GM18873 (cell line): Measurements from ENCODE around the gene EPHB2.

ENCODE experiments used
- ATAC-seq: cut with Tn5 transposase; IDR thresholded peaks from one replicate; pipeline ENCODE4 v1.9.1; 2021; ENCODE audit warnings: mild to moderate bottlenecking, moderate library complexity, moderate number of reproducible peaks; ENCODE audit not compliant: unreplicated experiment, low FRiP score

Gene EPHB2

DNA sequence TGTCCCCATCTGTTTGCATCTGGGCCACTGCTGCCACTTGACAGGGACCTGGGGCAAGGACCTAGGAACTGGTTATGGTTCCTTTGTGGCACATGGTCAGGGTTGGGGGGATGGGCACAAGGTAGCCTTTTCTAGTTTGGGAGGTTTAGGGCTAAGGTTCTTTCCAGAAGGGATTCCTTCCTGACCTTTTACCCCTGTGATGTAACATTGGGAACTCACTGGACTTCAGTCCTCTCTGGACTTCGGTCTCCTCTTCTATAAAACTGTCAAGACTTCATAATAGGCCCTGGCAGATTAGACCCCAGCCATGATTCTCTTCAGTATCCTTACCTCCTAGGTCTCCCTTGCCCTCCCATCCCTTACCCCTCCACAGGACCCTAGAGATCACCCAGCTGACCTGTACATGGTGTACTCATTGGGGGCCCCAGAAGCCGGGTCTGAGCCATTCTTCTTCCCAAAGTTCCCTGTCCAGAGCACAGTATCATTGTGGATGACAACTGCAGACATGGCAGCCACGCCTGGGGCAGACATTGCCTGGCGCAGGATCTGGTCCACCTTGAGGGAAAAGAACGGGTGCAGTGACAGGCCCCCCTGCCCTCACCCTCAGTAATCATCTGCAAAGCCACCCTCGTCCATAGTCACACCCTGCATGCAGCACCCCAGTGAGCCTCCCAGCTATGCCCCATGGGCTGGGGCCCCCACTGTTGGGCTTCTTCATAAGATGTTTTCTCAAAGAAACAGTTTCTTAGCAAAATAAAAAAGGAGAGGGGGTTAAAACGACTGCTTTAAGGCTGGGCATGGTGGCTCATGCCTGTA lies 249.1 kb downstream of the EPHB2 start:
- no peak for ATAC-seq

DNA sequence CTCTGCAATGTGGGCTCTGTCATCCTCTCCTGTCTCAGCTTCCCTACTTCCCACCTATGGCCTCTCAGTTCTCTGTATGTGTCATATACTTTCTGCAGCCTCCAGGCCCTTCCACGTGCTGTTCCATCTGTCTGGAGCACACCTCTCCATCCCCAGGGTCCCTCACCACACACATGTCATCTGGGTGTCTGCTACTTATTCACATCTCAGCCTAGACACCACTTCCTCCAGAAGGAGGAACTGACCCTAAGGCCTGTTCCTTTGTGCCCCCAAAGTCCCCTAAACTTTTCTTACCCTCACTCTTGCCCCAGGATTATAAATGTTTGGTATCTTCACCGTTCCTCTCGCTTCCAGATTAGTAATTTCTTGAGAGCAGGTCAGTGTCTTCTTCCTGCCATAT lies 251.9 kb downstream of the EPHB2 start:
- ATAC-seq: no peak

DNA sequence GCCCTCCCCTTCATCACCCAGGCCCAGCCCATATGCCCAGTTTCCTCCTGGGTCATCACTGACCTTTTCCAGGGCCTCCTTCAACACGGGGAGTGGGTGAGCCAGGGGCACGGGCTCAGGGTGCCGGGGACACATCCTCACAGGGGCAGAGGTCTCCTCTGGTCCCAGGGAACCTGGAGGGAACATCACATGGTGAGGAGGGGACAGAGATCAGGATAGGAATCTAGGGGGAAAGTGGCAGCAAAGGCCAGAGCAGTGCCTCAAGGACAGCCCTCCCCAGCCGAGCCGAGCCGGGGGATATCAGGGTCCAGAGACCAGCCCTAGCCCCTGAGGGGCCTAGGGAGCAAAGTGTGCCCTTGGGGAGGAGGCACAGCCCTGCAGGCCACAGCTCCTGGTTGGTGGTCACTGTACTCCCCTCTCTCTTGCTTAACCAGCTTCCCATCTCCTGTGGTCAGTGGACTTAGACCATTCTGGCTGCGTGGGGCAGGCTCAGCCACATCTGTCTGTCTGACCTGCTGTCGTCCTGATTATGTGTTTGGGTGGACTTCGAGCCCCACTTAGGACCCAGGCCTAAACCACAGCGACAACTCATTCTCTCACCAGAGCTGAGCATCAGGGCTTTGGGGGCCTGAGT lies 252.5 kb downstream of the EPHB2 start:
- no peak for ATAC-seq

DNA sequence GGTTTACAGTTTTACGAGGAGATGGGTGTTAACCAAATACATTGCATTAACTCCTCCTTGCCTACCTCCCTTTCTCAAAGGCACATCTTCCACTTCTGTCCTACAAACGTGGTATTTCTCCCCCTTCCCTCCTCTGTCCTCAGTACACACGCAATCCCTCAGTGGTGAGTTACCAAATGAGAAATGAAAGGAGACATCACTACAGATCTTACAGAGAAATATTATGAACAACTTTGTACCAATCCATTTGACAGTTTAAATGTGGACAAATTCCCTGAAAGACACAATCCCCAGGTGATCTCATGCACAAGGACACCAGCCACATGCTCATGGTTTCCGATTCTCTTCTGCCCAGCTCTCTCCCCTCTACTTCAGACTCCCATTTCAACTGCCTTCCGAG lies 255.7 kb downstream of the EPHB2 start:
- no peak for ATAC-seq

DNA sequence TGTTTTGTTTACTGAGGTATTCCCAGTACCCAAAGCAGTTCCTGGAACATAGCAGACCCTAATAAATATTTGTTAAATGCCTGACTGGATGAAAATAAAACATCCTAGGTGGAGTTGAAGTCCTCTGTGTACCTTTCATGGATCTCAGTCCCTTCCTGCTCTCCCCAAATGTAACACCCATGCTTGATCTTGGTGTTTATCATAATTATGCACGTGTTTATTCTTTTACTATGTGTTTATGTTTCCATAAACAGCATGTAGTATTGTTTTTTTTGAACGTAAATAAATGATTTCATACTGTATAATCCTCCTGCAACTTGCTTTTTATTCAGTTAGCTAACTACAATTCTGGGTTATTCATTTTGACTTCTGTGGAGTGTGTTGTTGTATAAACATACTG lies 257.2 kb downstream of the EPHB2 start:
- ATAC-seq: no peak

DNA sequence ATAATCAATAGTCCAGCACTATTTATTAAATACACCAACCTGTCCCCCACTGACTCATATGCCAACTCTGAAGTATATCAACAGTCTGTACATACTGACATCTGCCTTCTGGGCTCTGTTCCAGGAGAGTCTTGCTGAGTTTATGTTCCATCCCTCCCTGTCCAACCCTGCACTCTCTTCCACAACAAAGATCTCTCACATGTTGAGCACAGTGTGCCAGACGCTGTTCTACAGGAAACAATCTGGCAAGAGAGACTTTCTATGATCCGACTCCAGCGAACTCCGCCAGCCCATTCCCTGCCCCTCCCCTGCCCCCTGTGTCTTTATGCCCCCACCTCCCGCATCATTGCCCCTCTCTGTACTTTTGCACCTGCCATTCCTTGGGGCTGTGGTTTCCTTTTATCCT lies 258.7 kb downstream of the EPHB2 start:
- ATAC-seq: no peak

DNA sequence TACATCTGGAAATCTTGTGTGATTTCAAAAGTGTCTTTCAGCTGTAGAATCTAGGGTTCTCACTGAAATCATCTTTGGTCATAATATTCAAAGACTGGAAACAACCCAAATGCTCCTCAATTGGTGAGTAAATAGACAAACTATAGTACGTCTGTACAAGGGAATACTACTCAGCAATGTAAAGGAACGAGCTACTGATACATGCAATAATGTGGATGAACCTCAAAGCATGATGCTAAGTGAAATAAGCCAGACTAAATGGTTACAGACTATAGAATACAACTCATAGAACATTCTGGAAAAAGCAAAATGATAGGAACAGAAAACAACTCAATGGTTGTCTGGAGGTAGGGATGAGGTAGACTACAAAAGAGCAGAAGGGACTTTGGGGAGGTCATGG lies 259.5 kb downstream of the EPHB2 start:
- no peak for ATAC-seq
